Measurements from ENCODE around the gene LORICRIN.

LORICRIN gene, protein sequence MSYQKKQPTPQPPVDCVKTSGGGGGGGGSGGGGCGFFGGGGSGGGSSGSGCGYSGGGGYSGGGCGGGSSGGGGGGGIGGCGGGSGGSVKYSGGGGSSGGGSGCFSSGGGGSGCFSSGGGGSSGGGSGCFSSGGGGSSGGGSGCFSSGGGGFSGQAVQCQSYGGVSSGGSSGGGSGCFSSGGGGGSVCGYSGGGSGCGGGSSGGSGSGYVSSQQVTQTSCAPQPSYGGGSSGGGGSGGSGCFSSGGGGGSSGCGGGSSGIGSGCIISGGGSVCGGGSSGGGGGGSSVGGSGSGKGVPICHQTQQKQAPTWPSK

DNA sequence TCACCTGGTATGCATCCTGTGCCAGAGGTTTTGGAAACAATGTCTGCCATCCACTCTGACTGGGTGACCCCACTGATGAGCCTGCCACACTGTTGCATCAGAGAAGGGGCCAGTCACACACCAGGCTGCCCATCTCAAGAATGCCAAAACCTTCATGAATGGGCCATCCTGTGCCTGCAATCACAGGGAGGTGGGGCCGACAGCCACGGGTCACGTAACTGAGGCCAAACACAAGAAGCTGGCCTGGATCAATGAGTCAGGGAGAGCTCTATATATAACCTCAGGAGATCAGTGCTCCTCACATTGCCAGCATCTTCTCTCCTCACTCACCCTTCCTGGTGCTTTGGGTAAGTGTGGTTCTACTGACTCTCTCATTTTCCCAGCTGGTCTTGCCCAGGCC lies at the start of gene LORICRIN:
LORICRIN (plus strand) TSS at position 301 of the 400 bp plus-strand sequence. CDS start 1,263 bp downstream, outside the sequence.
- no peak within 1 kb of the TSS for H3K27ac ChIP-seq
- TF ChIP-seq, protein P1, sequence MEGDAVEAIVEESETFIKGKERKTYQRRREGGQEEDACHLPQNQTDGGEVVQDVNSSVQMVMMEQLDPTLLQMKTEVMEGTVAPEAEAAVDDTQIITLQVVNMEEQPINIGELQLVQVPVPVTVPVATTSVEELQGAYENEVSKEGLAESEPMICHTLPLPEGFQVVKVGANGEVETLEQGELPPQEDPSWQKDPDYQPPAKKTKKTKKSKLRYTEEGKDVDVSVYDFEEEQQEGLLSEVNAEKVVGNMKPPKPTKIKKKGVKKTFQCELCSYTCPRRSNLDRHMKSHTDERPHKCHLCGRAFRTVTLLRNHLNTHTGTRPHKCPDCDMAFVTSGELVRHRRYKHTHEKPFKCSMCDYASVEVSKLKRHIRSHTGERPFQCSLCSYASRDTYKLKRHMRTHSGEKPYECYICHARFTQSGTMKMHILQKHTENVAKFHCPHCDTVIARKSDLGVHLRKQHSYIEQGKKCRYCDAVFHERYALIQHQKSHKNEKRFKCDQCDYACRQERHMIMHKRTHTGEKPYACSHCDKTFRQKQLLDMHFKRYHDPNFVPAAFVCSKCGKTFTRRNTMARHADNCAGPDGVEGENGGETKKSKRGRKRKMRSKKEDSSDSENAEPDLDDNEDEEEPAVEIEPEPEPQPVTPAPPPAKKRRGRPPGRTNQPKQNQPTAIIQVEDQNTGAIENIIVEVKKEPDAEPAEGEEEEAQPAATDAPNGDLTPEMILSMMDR (IDR thresholded peaks at IDR 0.05), result no peak
- TF ChIP-seq ZFX (IDR thresholded peaks at IDR 0.05; ENCODE audit: borderline replicate concordance), result no peak

DNA sequence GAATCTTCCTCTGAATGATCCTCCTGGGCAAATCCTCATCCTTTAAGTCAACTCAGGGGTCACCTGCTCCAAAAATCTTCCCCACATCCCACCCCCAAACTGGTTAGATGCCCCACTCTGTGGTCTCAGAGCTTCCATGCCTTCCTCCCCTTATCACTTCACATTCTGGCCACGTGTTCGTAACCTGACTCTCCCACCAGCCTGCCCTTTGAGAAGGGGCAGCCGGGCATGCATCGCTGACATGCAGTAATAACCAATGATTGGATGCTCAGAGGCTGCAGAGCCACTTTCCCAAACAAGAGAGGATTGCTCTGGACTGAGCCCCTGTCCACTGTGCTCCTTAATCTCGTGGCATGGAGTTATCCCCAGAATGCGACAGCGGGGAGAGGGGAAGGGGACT lies 49.3 kb upstream of the LORICRIN start:
- H3K27ac ChIP-seq, result no peak overlapping the region
- no peak for TF ChIP-seq ZFX (IDR thresholded peaks at IDR 0.05; ENCODE audit: borderline replicate concordance)
- TF ChIP-seq, protein P1 (IDR thresholded peaks at IDR 0.05), result no peak

DNA sequence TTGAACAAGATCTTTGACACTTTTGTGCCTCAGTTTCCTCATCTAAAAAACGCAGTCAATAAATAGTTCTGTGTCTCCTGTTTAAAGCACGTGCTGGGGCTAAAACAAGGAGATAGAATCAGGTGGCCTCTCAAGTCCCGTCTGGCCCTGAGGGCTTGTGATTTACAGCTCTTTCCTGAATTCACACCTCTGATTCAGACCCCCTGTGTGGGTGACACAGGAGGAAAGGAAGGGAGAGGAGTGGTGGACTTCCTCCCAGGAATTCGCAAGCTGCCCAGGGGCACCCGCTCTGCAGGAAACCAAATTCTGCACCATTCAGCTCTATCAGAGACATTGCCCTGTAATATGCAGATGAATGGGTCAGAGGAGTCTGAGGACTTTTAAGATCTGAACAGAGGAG lies 47.3 kb upstream of the LORICRIN start:
- H3K27ac ChIP-seq, result no peak overlapping the region
- TF ChIP-seq ZFX (IDR thresholded peaks at IDR 0.05; ENCODE audit: borderline replicate concordance), result no peak
- TF ChIP-seq, protein P1 (IDR thresholded peaks at IDR 0.05), result no peak

DNA sequence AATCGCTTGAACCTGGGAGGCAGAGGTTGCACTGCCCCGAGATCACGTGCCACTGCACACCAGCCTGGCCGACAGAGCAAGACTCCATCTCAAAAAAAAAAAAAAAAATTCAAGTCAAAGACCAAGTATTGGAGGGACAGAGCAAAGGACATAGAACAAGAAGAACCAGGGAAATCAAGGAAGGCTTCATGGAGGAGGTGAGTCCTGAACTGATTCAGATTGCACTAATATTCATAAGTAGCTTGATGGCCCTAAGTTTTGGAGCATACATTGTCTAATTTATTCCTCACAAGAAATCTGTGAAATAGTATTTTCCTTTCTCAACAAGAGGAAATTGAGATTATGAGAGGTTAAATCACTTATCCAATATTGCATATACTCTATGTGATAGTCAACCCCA lies 46.0 kb upstream of the LORICRIN start:
- H3K27ac ChIP-seq, result no peak overlapping the region
- no peak for TF ChIP-seq ZFX (IDR thresholded peaks at IDR 0.05; ENCODE audit: borderline replicate concordance)
- TF ChIP-seq, protein P1 (IDR thresholded peaks at IDR 0.05), result no peak

DNA sequence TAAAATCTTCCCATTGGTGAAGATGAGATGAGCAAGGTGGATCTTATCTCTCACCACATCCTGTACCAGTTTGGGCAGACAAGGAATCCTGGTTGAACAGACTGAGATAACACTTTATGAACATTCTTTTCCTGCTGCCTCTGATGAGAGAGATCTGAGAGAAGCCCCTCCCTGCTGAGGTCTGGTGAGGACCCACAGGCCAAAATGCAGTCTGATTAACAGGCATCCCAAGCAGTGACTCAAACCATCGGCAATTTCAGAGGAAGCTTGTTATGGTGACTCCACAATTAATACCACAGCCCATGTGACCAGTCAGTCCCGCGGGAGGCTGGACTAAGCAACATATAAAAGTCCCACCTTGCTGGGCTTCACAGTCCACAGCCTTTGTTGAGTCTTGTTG lies 42.3 kb upstream of the LORICRIN start, which contains the start of gene PRR9:
PRR9 (plus strand) TSS at position 373 of the 400 bp plus-strand sequence. CDS start 561 bp downstream, outside the sequence.
- H3K27ac ChIP-seq, result no peak within 1 kb of the TSS

DNA sequence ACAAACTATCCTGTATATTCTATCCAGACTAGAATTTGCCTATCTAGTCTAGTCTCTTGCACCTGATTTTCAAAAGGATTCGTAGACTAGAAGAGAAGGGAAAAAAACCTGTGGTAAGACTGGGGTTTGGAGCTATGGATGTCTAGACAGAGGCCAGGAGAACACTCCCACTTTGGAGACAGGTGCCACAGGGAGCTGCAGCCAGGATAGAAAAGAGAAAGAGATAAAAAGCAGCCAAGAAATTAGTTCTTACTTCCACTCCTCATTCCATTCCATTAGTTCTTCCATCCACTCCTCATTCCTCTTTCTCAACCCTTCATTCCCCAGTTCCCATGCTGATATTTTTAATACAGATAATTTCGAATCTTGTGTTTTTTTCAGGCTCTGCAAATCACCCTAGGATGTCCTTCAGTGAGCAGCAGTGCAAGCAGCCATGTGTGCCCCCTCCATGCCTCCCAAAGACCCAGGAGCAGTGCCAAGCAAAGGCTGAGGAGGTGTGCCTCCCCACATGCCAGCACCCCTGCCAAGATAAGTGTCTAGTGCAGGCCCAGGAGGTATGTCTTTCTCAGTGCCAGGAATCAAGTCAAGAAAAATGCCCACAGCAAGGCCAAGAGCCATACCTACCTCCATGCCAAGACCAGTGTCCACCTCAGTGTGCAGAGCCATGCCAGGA lies 41.6 kb upstream of the LORICRIN start:
- no peak overlapping the region for H3K27ac ChIP-seq
- TF ChIP-seq, protein P1 (IDR thresholded peaks at IDR 0.05), result no peak
- no peak for TF ChIP-seq ZFX (IDR thresholded peaks at IDR 0.05; ENCODE audit: borderline replicate concordance)

More for the DNA sequence above, 42.3 kb upstream of the LORICRIN start, which contains the start of gene PRR9:
- TF ChIP-seq, protein P1 (IDR thresholded peaks at IDR 0.05), result no peak
- no peak for TF ChIP-seq ZFX (IDR thresholded peaks at IDR 0.05; ENCODE audit: borderline replicate concordance)
